Esophagus muscularis mucosa (tissue), 4 donors: ENCODE results near the gene GSN. TPM values are rescaled to one million over a fixed set of nuclear protein-coding genes. Genes with fewer than 3 reads are reported as not detected.

ENCODE experiments used
- DNase-seq: peaks from one replicate; pipeline ENCODE4 v3.0.0-alpha.2; 2017; ENCODE audit errors: extremely low spot score
- H3K27ac ChIP-seq, 4 donors: fragments of 200-600 bp; sonication (generic); replicated peaks in 1 of 4; 1 replicate in 3 of 4; 2 replicates in 1 of 4; pipeline ENCODE4 v1.5.1; 2016 to 2019; ENCODE audit warnings: mild to moderate bottlenecking in 1 of 4
- H3K27me3 ChIP-seq, 4 donors: fragments of 200-600 bp; sonication (generic); one replicate each; pipeline versions ENCODE4 v1.5.1 to v1.6.0; 2016 to 2019
- H3K36me3 ChIP-seq, 4 donors: fragments of 200-600 bp; sonication (generic); one replicate each; pipeline ENCODE4 v1.5.1; 2016 to 2019
- H3K4me1 ChIP-seq, 4 donors: fragments of 200-600 bp; sonication (generic); one replicate each; pipeline ENCODE4 v1.5.1; 2016 to 2019
- H3K4me3 ChIP-seq, 4 donors: fragments of 200-600 bp; sonication (generic); 1 replicate in 2 of 4; 2 replicates in 2 of 4; pipeline ENCODE4 v1.5.1; 2016 to 2019; ENCODE audit warnings: mild to moderate bottlenecking in 4 of 4, moderate library complexity in 1 of 4
- H3K9me3 ChIP-seq, 4 donors: fragments of 200-600 bp; sonication (generic); 1 replicate in 3 of 4; 2 replicates in 1 of 4; pipeline ENCODE4 v1.5.1; 2016 to 2019
- CTCF ChIP-seq, 3 experiments: fragments of 200-600 bp in 2 of 3; fragments of 450-650 bp in 1 of 3; sonication (generic) in 2 of 3; IDR thresholded peaks; one replicate each; pipeline ENCODE4 v1.5.1; 2017 to 2019; ENCODE audit warnings: antibody characterized with exemption in 3 of 3, mild to moderate bottlenecking in 2 of 3, moderate library complexity in 1 of 3
- EP300 ChIP-seq: sonication (generic); formaldehyde crosslinking; IDR thresholded peaks from one replicate; pipeline ENCODE4 v1.6.1; 2017; ENCODE audit warnings: antibody characterized with exemption
- POLR2A ChIP-seq: fragments of 450-650 bp; IDR thresholded peaks from one replicate; pipeline ENCODE4 v1.6.1; 2017; ENCODE audit warnings: antibody characterized with exemption, moderate library complexity, mild to moderate bottlenecking, low read depth
- POLR2AphosphoS5 ChIP-seq, 2 donors: sonication (generic); formaldehyde crosslinking; IDR thresholded peaks; one replicate each; pipeline ENCODE4 v1.6.1; 2017; ENCODE audit warnings: antibody characterized with exemption in 2 of 2
- WGBS: methylation state at CpG from one replicate; pipeline ENCODE4 v1.1.5; 2018; 5-methylcytosine and 5-hydroxymethylcytosine counted together
- intact Hi-C: fragments of 100-400 bp; cut with DNase I; formaldehyde crosslinking; loops from one replicate; pipeline ENCODE4 v1.15.1; 2023
- total RNA-seq, 4 donors: library from RNA; depleted of rRNA; stranded (reverse); fragments of >200 nt; gene quantifications; one replicate each; pipeline versions ENCODE4 v1.1.0 to v1.2.1, GENCODE V29; 2016

Gene GSN
- total RNA-seq, 4 donors from 2014 or later, result 2,509 to 3,811 (median 3,170) TPM

- TF ChIP-seq CTCF (IDR thresholded peaks at IDR 0.05) (no peak), POLR2A (no peak), POLR2AphosphoS5 (IDR thresholded peaks at IDR 0.05) (no peak), EP300 (no peak)
- peaks cover 94 to 100% (median 98%) of the 10 kb centered on the region in 4 donors for H3K4me1 ChIP-seq
- H3K27ac ChIP-seq, result peak overlapping the region; percentile 94 to 97 (median 96)
- no peak for DNase-seq
- WGBS, result 80% methylated on average over 3 of the region's 3 CpGs
- H3K36me3 ChIP-seq, result peaks cover 0 to 26% (median 18%) of the 10 kb centered on the region in 4 donors
- no peaks in the 10 kb centered on the region for H3K27me3 ChIP-seq
- no peak overlapping the region for H3K4me3 ChIP-seq
- intact Hi-C loops, result no loop called here
- H3K9me3 ChIP-seq, result no peaks in the 10 kb centered on the region
These were observed 91.7 kb downstream of the GSN start for GRCh38 chr9:121359351-121360294.

- TF ChIP-seq EP300, result no peak
- TF ChIP-seq POLR2AphosphoS5 (IDR thresholded peaks at IDR 0.05), result no peak
- no peak for TF ChIP-seq CTCF (IDR thresholded peaks at IDR 0.05)
- no peak for TF ChIP-seq POLR2A
- Histone ChIP-seq H3K4me3 (peak overlapping the region in 2 of 4 donors; percentile 1 to 7), H3K27me3 (no peaks in the 10 kb centered on the region), H3K9me3 (no peaks in the 10 kb centered on the region), H3K36me3 (peaks cover 0 to 18% (median 10%) of the 10 kb centered on the region in 4 donors), H3K4me1 (peaks cover 93 to 100% (median 98%) of the 10 kb centered on the region in 4 donors), H3K27ac (peak overlapping the region; percentile 94 to 97 (median 96))
- intact Hi-C loops, result no loop called here
- no peak for DNase-seq
These were observed 92.8 kb downstream of the GSN start for GRCh38 chr9:121360601-121361374.

- TF ChIP-seq CTCF (IDR thresholded peaks at IDR 0.05) (no peak), POLR2AphosphoS5 (IDR thresholded peaks at IDR 0.05) (peak in 1 of 2 donors; percentile 44), POLR2A (no peak), EP300 (no peak)
- H3K4me1 ChIP-seq, result peaks cover 84 to 100% (median 99%) of the 10 kb centered on the region in 4 donors
- no peaks in the 10 kb centered on the region for H3K9me3 ChIP-seq
- peak overlapping the region; percentile 1 to 87 (median 28) for H3K4me3 ChIP-seq
- intact Hi-C loops, result no loop called here
- WGBS, result 4% methylated on average over 2 of the region's 2 CpGs
- no peaks in the 10 kb centered on the region for H3K27me3 ChIP-seq
- DNase-seq, result no peak
- peak overlapping the region; percentile 94 to 97 (median 96) for H3K27ac ChIP-seq
- peaks cover 0 to 15% (median 7%) of the 10 kb centered on the region in 4 donors for H3K36me3 ChIP-seq
These were observed 95.1 kb downstream of the GSN start for GRCh38 chr9:121362813-121363621.

- 10% methylated on average over 1 of the region's 1 CpG for WGBS
- Histone ChIP-seq H3K9me3 (no peaks in the 10 kb centered on the region), H3K27me3 (no peaks in the 10 kb centered on the region), H3K4me3 (peak overlapping the region; percentile 4 to 87 (median 28)), H3K27ac (peak overlapping the region; percentile 94 to 97 (median 96)), H3K4me1 (peaks cover 78 to 100% (median 96%) of the 10 kb centered on the region in 4 donors), H3K36me3 (peaks cover 0 to 13% (median 6%) of the 10 kb centered on the region in 4 donors)
- no peak for DNase-seq
- TF ChIP-seq EP300, result no peak
- TF ChIP-seq CTCF (IDR thresholded peaks at IDR 0.05), result no peak
- no peak for TF ChIP-seq POLR2AphosphoS5 (IDR thresholded peaks at IDR 0.05)
- no peak for TF ChIP-seq POLR2A
- intact Hi-C loops, result no loop called here
These were observed 95.6 kb downstream of the GSN start for GRCh38 chr9:121363622-121363961.
